WTC11 (cell line): ENCODE measurements around the gene ZFPM1. TPM values are rescaled to one million over a fixed set of nuclear protein-coding genes. Genes with fewer than 3 reads are reported as not detected.
A peak's percentile ranks its signal among the peaks of the same experiment; 100 is the strongest.

Experiments used
- ATAC-seq: fragments of 200-7000 bp; cut with Tn5 transposase; 2 replicates; pipeline ENCODE4 v1.10.0; 2021; ENCODE audit warnings: mild to moderate bottlenecking, moderate library complexity
- CTCF ChIA-PET: fragments of 300-600 bp; sonication (Branson Sonifier 250); formaldehyde crosslinking; loops from one replicate; lab custom pipeline; 2021; ENCODE audit warnings: antibody characterized with exemption; lab: Charles Lee
- POLR2A ChIA-PET: fragments of 350-600 bp; sonication (Branson Sonifier 250); formaldehyde crosslinking; loops from one replicate; lab custom pipeline; 2021; ENCODE audit warnings: antibody characterized with exemption; lab: Charles Lee
- DNase-seq: peaks from one replicate; pipeline ENCODE4 v3.0.0; 2021; ENCODE audit warnings: low spot score
- H3K27ac Mint-ChIP-seq: 2 replicates; pipeline ENCODE4 v1.8.0; 2021; ENCODE audit warnings: mixed read lengths
- H3K27me3 Mint-ChIP-seq: 2 replicates; pipeline ENCODE4 v1.8.0; 2021; ENCODE audit warnings: low read depth, mild to moderate bottlenecking, moderate library complexity, mixed read lengths
- H3K36me3 Mint-ChIP-seq: 2 replicates; pipeline ENCODE4 v1.8.0; 2021; ENCODE audit warnings: mixed read lengths
- H3K4me1 Mint-ChIP-seq: 2 replicates; pipeline ENCODE4 v1.8.0; 2022; ENCODE audit warnings: mixed read lengths
- H3K4me3 Mint-ChIP-seq: 2 replicates; pipeline ENCODE4 v1.8.0; 2021; ENCODE audit warnings: mild to moderate bottlenecking, moderate library complexity, mixed read lengths
- H3K9me3 Mint-ChIP-seq: 2 replicates; pipeline ENCODE4 v1.8.0; 2021; ENCODE audit warnings: mixed read lengths
- CREB1 ChIP-seq: sonication (generic); formaldehyde crosslinking; IDR thresholded peaks from 2 replicates; pipeline ENCODE4 v1.8.0; 2023; ENCODE audit warnings: mild to moderate bottlenecking, missing genetic modification reagents
- FOXK1 ChIP-seq: sonication (generic); formaldehyde crosslinking; IDR thresholded peaks from 2 replicates; pipeline ENCODE4 v1.8.0; 2022; ENCODE audit warnings: mild to moderate bottlenecking, moderate library complexity, missing genetic modification reagents
- MYBL2 ChIP-seq: sonication (generic); formaldehyde crosslinking; IDR thresholded peaks from 2 replicates; pipeline ENCODE4 v1.8.1; 2023; ENCODE audit warnings: mild to moderate bottlenecking, moderate library complexity, missing genetic modification reagents
- NFE2L1 ChIP-seq: sonication (generic); formaldehyde crosslinking; IDR thresholded peaks from 2 replicates; pipeline ENCODE4 v1.8.1; 2023; ENCODE audit warnings: missing genetic modification reagents
- RELA ChIP-seq: sonication (generic); formaldehyde crosslinking; IDR thresholded peaks from 2 replicates; pipeline ENCODE4 v1.8.1; 2022; ENCODE audit warnings: missing genetic modification reagents, mild to moderate bottlenecking, borderline replicate concordance
- SP1 ChIP-seq: sonication (generic); formaldehyde crosslinking; conservative IDR thresholded peaks from 2 replicates; pipeline ENCODE4 v1.8.1; 2022; ENCODE audit warnings: missing genetic modification reagents
- TP53 ChIP-seq: sonication (generic); formaldehyde crosslinking; IDR thresholded peaks from 2 replicates; pipeline ENCODE4 v1.8.1; 2023; ENCODE audit warnings: mild to moderate bottlenecking, missing genetic modification reagents
- ZNF219 ChIP-seq: sonication (generic); formaldehyde crosslinking; IDR thresholded peaks from 2 replicates; pipeline ENCODE4 v1.8.0; 2023; ENCODE audit warnings: missing genetic modification reagents, mild to moderate bottlenecking, borderline replicate concordance
- total RNA-seq: library from RNA; stranded (reverse); gene quantifications from 3 replicates; pipeline ENCODE4 v1.2.3, GENCODE V29; 2021
- TF ChIP-seq, protein P1 (sequence below): sonication (generic); formaldehyde crosslinking; IDR thresholded peaks from 2 replicates; pipeline ENCODE4 v1.8.0; 2023; ENCODE audit warnings: missing genetic modification reagents
- TF ChIP-seq, protein P2 (sequence below): sonication (generic); formaldehyde crosslinking; IDR thresholded peaks from 2 replicates; pipeline ENCODE4 v1.8.1; 2023; ENCODE audit warnings: mild to moderate bottlenecking, missing genetic modification reagents, borderline replicate concordance
- TF ChIP-seq, protein P3 (sequence below): sonication (generic); formaldehyde crosslinking; IDR thresholded peaks from 2 replicates; pipeline ENCODE4 v1.8.0; 2022; ENCODE audit warnings: mild to moderate bottlenecking, missing genetic modification reagents
- TF ChIP-seq, protein P4 (sequence below): fragments of 250-450 bp; sonication (Bioruptor Pico); IDR thresholded peaks from 2 replicates; pipeline ENCODE4 v1.9.0; 2021; ENCODE audit warnings: mild to moderate bottlenecking, borderline replicate concordance
- TF ChIP-seq, protein P5 (sequence below): sonication (generic); formaldehyde crosslinking; IDR thresholded peaks from 2 replicates; pipeline ENCODE4 v1.8.1; 2023; ENCODE audit warnings: mild to moderate bottlenecking, missing genetic modification reagents, moderate library complexity

ZFPM1 gene
- total RNA-seq, 1 experiment from 2014 or later: 9.3 TPM

DNA sequence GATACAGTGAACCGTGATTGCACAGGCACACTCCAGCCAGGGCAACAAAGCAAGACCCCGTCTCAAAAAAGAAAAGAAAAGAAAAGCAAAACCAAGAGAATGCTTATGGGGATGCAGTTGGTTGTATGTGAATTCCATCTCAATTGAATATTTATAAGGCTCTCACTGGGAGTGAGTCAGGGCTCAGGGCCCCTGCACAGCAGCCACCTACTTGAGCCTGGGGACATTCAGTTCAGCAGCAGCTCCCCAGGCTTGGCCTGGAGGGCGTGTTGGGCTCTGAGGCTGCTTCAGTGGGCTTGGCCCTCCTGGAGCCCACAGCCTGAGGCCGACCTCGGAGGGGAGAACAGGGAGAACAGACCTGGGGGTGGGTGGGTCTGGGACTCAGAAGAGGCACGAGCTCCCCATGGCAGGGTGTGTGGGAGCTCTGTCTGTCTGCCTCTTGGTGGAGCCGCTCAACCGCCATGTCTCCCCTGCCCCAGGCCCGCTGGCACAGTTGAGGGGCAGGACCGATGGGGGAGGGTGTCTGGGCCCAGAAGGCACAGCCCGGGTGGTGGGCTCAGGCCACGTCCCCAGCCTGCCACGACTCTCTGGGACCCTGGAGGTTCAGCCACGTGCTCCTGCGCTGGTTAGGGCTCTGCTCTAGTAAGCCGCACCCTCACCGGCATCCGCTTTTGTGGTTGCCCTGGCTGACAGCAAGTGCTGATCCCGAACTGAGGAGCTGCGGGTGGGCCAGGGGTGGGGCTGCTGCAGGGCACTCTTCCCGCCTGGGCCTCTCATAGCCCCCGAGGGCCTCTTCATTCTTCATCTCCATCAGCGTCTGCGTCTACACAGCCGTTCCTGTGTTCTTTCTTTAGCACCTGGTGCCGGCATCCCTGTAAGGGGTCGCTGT lies 24.8 kb downstream of the ZFPM1 start:
- POLR2A ChIA-PET: no interaction called here
- peak overlapping the region; percentile 80 for H3K27ac Mint-ChIP-seq
- CTCF ChIA-PET: interaction anchor here (0.6 to 2.0 kb wide), 7 partner anchors 11 to 841 kb away, joined by 3 to 9 read pairs (median 4); no protein-coding TSS in a partner anchor

DNA sequence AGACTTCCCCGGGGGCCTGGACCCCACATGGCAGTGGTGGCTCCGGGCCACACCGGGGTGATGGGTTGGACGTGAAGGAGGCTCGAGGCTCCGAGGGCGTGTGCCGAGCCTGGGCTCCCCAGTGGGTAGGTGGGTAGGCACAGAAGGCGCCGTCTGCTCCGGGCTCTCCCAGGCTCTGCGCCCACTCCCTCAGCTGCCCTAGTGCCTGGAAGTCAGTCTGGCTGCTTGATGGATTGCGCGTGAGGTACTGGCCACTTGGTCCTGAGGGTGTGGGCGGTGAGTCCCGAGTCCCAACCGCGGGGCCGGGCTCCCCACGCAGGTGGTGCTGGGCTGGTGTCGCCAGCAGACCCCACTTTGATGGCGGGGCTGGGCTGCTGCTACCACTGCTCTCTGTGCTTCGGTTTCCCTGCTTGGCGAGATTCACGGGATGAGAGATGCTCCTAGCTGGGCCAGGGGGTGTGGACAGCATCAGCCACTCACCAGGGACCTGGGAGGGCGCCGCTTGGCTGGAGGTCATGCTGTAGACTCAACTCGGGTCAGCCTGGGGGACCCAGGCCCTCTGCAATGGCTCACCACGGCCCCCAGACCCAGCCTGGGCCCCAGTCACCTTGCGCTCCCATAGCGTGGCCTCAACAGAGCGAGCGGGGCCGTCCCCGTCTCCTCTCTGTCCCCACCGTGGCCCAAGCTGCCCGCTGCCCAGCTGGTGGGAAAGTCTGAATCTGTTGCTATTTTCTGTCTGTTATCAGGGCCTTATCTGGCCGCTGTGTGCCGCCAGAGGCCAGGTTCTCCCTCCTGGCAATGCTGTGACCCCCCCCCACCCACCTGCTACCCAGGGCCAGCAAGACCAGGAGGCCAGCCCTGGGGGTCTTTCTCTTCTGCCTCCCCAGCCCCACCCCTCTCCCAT lies 26.1 kb downstream of the ZFPM1 start:
- Mint-ChIP-seq H3K9me3 (no peaks in the 10 kb centered on the region), H3K4me1 (peaks cover 9% of the 10 kb centered on the region; the same call in 1 of the 2 replicates), H3K36me3 (no peaks in the 10 kb centered on the region), H3K27me3 (no peaks in the 10 kb centered on the region), H3K4me3 (no peak overlapping the region), H3K27ac (no peak overlapping the region)
- ATAC-seq: no peak
- ChIA-PET CTCF (interaction anchor here (1.2 to 2.4 kb wide), 4 partner anchors 10 to 41 kb away, joined by 5 to 9 read pairs (median 6); no protein-coding TSS in a partner anchor), POLR2A (no interaction called here)
- DNase-seq: no peak
- TF ChIP-seq, protein P1, sequence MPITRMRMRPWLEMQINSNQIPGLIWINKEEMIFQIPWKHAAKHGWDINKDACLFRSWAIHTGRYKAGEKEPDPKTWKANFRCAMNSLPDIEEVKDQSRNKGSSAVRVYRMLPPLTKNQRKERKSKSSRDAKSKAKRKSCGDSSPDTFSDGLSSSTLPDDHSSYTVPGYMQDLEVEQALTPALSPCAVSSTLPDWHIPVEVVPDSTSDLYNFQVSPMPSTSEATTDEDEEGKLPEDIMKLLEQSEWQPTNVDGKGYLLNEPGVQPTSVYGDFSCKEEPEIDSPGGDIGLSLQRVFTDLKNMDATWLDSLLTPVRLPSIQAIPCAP: no peak
- TF ChIP-seq, protein P2, sequence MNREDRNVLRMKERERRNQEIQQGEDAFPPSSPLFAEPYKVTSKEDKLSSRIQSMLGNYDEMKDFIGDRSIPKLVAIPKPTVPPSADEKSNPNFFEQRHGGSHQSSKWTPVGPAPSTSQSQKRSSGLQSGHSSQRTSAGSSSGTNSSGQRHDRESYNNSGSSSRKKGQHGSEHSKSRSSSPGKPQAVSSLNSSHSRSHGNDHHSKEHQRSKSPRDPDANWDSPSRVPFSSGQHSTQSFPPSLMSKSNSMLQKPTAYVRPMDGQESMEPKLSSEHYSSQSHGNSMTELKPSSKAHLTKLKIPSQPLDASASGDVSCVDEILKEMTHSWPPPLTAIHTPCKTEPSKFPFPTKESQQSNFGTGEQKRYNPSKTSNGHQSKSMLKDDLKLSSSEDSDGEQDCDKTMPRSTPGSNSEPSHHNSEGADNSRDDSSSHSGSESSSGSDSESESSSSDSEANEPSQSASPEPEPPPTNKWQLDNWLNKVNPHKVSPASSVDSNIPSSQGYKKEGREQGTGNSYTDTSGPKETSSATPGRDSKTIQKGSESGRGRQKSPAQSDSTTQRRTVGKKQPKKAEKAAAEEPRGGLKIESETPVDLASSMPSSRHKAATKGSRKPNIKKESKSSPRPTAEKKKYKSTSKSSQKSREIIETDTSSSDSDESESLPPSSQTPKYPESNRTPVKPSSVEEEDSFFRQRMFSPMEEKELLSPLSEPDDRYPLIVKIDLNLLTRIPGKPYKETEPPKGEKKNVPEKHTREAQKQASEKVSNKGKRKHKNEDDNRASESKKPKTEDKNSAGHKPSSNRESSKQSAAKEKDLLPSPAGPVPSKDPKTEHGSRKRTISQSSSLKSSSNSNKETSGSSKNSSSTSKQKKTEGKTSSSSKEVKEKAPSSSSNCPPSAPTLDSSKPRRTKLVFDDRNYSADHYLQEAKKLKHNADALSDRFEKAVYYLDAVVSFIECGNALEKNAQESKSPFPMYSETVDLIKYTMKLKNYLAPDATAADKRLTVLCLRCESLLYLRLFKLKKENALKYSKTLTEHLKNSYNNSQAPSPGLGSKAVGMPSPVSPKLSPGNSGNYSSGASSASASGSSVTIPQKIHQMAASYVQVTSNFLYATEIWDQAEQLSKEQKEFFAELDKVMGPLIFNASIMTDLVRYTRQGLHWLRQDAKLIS: no peak
- TF ChIP-seq, protein P3, sequence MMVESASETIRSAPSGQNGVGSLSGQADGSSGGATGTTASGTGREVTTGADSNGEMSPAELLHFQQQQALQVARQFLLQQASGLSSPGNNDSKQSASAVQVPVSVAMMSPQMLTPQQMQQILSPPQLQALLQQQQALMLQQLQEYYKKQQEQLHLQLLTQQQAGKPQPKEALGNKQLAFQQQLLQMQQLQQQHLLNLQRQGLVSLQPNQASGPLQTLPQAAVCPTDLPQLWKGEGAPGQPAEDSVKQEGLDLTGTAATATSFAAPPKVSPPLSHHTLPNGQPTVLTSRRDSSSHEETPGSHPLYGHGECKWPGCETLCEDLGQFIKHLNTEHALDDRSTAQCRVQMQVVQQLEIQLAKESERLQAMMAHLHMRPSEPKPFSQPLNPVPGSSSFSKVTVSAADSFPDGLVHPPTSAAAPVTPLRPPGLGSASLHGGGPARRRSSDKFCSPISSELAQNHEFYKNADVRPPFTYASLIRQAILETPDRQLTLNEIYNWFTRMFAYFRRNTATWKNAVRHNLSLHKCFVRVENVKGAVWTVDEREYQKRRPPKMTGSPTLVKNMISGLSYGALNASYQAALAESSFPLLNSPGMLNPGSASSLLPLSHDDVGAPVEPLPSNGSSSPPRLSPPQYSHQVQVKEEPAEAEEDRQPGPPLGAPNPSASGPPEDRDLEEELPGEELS: no peak
- no peak for TF ChIP-seq ZNF219 (CRISPR knock-in tag)
- no peak for TF ChIP-seq MYBL2 (CRISPR knock-in tag)

More for the DNA sequence above, 24.8 kb downstream of the ZFPM1 start:
- TF ChIP-seq RELA (CRISPR knock-in tag) (no peak), SP1 (no peak), TP53 (CRISPR knock-in tag) (no peak), CREB1 (no peak), NFE2L1 (CRISPR knock-in tag) (no peak), FOXK1 (CRISPR knock-in tag) (no peak)
- TF ChIP-seq, protein P4, sequence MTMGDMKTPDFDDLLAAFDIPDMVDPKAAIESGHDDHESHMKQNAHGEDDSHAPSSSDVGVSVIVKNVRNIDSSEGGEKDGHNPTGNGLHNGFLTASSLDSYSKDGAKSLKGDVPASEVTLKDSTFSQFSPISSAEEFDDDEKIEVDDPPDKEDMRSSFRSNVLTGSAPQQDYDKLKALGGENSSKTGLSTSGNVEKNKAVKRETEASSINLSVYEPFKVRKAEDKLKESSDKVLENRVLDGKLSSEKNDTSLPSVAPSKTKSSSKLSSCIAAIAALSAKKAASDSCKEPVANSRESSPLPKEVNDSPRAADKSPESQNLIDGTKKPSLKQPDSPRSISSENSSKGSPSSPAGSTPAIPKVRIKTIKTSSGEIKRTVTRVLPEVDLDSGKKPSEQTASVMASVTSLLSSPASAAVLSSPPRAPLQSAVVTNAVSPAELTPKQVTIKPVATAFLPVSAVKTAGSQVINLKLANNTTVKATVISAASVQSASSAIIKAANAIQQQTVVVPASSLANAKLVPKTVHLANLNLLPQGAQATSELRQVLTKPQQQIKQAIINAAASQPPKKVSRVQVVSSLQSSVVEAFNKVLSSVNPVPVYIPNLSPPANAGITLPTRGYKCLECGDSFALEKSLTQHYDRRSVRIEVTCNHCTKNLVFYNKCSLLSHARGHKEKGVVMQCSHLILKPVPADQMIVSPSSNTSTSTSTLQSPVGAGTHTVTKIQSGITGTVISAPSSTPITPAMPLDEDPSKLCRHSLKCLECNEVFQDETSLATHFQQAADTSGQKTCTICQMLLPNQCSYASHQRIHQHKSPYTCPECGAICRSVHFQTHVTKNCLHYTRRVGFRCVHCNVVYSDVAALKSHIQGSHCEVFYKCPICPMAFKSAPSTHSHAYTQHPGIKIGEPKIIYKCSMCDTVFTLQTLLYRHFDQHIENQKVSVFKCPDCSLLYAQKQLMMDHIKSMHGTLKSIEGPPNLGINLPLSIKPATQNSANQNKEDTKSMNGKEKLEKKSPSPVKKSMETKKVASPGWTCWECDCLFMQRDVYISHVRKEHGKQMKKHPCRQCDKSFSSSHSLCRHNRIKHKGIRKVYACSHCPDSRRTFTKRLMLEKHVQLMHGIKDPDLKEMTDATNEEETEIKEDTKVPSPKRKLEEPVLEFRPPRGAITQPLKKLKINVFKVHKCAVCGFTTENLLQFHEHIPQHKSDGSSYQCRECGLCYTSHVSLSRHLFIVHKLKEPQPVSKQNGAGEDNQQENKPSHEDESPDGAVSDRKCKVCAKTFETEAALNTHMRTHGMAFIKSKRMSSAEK: no peak
- TF ChIP-seq, protein P5, sequence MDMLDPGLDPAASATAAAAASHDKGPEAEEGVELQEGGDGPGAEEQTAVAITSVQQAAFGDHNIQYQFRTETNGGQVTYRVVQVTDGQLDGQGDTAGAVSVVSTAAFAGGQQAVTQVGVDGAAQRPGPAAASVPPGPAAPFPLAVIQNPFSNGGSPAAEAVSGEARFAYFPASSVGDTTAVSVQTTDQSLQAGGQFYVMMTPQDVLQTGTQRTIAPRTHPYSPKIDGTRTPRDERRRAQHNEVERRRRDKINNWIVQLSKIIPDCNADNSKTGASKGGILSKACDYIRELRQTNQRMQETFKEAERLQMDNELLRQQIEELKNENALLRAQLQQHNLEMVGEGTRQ (CRISPR knock-in tag): no peak
- TF ChIP-seq, protein P2: no peak
- Mint-ChIP-seq H3K9me3 (no peaks in the 10 kb centered on the region), H3K4me3 (no peak overlapping the region), H3K36me3 (no peaks in the 10 kb centered on the region), H3K4me1 (peaks cover 6% of the 10 kb centered on the region; the same call in 1 of the 2 replicates), H3K27me3 (no peaks in the 10 kb centered on the region)
- ATAC-seq (no peak), DNase-seq (no peak)
